ENCODE measurements around the gene BHLHA15. TPM values are rescaled to one million over a fixed set of nuclear protein-coding genes. Genes with fewer than 3 reads are reported as not detected.

BHLHA15 gene
- total RNA-seq, 1 donor = 1.3 TPM

DNA sequence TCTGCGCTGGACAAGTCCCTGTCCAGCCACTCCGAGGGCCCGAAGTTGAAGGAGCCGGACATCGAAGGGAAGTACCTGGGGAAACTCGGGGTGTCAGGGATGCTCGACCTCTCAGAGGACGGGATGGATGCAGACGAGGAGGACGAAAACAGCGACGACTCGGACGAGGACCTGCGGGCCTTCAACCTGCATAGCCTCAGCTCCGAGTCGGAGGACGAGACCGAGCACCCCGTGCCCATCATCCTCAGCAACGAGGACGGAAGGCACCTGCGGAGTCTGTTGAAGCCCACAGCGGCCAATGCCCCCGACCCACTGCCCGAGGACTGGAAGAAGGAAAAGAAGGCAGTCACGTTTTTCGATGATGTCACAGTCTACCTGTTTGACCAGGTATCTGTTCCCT lies 17.1 kb upstream of the BHLHA15 start:
- H3K4me3 ChIP-seq (ENCODE audit: low read depth, low read length) = no peak overlapping the region
- DNase-seq (ENCODE audit: low read depth) = no peak
- TF ChIP-seq, protein P1, sequence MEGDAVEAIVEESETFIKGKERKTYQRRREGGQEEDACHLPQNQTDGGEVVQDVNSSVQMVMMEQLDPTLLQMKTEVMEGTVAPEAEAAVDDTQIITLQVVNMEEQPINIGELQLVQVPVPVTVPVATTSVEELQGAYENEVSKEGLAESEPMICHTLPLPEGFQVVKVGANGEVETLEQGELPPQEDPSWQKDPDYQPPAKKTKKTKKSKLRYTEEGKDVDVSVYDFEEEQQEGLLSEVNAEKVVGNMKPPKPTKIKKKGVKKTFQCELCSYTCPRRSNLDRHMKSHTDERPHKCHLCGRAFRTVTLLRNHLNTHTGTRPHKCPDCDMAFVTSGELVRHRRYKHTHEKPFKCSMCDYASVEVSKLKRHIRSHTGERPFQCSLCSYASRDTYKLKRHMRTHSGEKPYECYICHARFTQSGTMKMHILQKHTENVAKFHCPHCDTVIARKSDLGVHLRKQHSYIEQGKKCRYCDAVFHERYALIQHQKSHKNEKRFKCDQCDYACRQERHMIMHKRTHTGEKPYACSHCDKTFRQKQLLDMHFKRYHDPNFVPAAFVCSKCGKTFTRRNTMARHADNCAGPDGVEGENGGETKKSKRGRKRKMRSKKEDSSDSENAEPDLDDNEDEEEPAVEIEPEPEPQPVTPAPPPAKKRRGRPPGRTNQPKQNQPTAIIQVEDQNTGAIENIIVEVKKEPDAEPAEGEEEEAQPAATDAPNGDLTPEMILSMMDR (IDR thresholded peaks at IDR 0.05; ENCODE audit: insufficient read depth, low read depth, low read length) = no peak

DNA sequence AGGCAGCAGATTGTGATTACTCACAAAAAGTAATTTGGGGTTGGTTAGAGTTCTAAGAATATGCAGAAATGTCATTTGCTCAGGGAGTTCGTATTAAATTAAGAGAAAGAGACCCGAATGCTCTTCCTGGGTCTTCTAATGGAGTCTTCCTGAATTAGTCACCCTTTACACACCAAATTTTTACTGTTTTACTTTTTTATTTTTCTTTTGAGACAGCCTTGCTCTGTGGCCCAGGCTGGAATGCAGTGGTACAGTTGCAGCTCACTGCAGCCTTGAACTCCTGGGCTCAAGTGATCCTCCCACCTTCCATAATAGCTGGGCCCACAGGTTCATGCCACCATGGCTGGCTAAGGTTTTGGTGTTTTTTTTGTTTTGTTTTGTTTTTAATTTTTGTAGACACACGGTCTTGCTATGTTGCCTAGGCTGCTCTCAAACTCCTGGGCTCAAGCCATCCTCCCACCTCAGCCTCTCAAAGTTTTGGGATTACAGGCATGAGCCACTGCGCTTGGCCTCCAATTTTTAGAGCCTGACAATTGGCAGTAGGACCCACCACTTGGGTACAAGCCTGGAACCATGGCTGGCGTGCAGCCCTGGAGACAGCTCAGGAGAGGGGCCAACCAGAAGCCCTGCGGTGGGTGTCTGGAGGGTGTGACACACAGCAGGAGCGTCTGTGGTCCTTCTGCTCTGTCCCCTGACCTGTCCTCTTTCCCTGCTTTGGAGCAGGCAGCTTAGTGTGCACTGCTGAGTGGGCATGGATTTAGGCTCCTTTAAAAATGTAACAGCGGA lies 16.4 kb upstream of the BHLHA15 start:
- no peak overlapping the region for H3K4me3 ChIP-seq (ENCODE audit: low read depth, low read length)
- TF ChIP-seq, protein P1 (IDR thresholded peaks at IDR 0.05; ENCODE audit: insufficient read depth, low read depth, low read length) = no peak
- no peak for DNase-seq (ENCODE audit: low read depth)

DNA sequence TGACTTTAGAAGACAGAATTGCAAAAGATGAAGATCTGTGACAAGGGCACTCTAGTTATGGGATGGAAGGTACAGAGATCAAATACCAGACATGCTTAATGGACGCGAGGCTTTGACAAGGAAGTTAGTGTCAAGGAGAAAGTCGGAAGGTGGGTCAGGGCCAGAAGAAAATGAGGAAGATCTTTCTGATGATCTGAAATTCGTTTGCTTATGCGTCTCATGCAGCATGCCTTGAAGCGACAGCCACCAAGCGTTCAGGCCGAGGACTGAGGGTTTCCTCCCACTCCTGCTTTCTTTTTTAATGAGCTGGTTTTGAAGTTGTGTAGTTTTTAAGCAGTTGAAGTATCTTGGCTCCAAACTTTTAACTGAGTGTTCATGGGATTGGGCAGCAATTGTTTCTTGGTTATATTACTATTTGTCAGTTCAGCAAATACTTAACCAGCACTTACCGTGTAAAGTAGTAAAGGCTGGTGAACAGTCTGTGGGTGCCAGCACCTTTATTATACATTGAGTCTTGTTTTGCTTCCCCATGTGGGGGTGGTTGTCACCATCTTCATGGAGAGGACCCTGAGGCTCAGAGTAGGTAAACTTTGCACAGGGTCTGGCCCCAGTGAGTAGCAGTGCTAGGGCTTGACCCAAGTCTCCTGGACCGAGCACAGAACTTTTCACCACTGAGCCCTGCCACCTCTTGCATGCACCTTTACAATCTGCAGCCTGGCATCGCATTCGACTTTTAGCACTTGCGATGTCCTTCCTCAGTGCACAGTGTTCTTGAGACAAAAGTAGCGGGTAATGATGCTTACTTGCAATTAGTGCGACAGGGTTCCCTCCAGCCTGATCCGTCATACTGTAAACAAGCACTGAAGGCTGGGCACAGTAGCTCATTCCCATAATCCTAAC lies 14.3 kb upstream of the BHLHA15 start:
- H3K4me3 ChIP-seq (ENCODE audit: low read depth, low read length) = no peak overlapping the region
- TF ChIP-seq, protein P1 (IDR thresholded peaks at IDR 0.05; ENCODE audit: insufficient read depth, low read depth, low read length) = no peak
- DNase-seq (ENCODE audit: low read depth) = no peak

DNA sequence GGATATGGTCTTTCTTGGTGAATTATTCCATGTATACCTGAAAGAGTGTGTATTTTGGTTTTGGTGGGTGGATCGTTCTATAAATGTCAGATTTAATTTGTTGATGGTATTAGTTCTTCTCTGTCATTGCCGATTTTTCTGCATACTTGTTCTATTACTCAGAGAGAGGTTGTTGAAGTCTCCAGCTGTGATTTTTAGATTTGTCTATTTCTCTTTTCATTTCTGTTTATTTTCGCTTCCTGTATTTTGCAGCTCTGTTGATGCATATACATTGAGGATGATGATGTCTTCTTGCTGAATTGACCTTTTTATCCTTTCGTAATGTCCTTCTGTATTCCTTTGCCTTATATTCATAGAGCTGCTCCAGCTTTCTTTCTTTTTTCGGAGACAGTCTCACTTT lies 12.1 kb upstream of the BHLHA15 start:
- TF ChIP-seq, protein P1 (IDR thresholded peaks at IDR 0.05; ENCODE audit: insufficient read depth, low read depth, low read length) = no peak
- no peak overlapping the region for H3K4me3 ChIP-seq (ENCODE audit: low read depth, low read length)
- DNase-seq (ENCODE audit: low read depth) = no peak

DNA sequence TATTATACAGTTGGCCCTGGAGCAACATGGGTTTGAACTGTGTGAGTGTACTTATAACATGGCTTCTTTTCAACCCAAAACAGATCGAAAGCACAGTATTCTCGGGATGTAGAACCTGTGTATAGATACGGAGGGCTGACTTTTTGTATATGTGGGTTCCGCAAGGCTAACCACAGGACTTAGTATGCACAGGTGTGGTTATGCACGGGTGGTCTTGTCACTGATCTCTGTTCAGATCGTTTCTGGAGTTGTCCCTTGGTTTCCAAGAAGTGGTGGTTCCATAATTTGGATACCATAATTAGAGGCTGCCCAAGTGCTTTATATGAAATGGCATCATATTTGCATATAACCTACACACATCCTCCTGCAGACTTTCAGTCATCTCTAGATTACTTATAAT lies 10.9 kb upstream of the BHLHA15 start:
- H3K4me3 ChIP-seq (ENCODE audit: low read depth, low read length) = no peak overlapping the region
- TF ChIP-seq, protein P1 (IDR thresholded peaks at IDR 0.05; ENCODE audit: insufficient read depth, low read depth, low read length) = no peak
- no peak for DNase-seq (ENCODE audit: low read depth)

DNA sequence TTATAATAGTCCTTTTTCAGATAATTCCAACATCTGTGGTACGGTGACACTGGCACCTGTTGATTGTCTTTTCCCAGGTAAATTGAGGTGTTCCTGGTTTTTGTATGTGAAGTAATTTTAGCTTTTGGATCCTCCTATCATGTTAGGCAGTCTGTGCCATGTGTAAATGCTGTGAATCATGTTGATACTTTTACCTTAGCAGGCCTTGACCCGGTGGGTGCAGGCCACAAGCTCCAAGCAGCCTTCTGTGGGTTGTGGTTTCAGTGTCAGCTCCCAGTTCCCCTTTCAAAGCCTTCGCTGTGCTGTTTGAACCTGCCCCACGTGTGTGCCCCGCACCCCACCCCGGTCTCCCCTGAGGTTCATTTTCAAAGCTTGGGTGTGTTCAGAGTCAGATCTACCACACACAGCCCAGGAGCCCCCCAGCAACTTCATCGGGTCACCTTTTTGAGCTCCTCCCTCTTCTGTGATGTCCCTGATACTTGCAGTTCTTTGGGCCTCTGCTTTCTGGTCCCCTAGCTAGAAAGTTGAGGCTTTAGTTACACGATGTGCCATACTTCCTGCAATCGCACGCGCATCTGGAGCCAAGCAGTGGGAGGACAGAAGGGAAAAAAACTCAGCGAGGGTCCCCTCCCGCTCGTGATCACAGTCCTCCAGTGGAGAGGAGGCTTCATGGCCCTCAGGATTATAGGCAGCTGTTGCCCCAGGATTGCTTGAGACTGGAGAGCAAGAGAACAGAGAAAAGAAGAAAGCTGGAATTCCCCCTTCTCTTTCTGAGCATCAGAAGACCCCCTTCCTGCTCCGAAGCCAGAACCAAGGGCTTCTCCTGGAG lies 8.7 kb upstream of the BHLHA15 start:
- no peak overlapping the region for H3K4me3 ChIP-seq (ENCODE audit: low read depth, low read length)
- TF ChIP-seq, protein P1 (IDR thresholded peaks at IDR 0.05; ENCODE audit: insufficient read depth, low read depth, low read length) = no peak
- no peak for DNase-seq (ENCODE audit: low read depth)

All from fibroblast of villous mesenchyme (primary cell).